ENCODE results near the gene CDCA8.

The CDCA8 gene

GRCh38 chr1:37723072-37723389 lies 30.7 kb downstream of the CDCA8 start:
- Histone ChIP-seq H3K9me2 (replicated peaks; ENCODE audit: insufficient read depth, low read length) (no peaks in the 10 kb centered on the region), H3K79me2 (ENCODE audit: insufficient read depth, low read length) (no peaks in the 10 kb centered on the region), H3K36me3 (ENCODE audit: low read length) (no peaks in the 10 kb centered on the region), H4K20me1 (ENCODE audit: low read depth, low read length) (no peaks in the 10 kb centered on the region), H3K27me3 (ENCODE audit: low read length) (no peaks in the 10 kb centered on the region), H3K27ac (ENCODE audit: low read depth, low read length) (no peak overlapping the region), H3K4me3 (ENCODE audit: insufficient read depth, low read length, poor library complexity, severe bottlenecking) (no peak overlapping the region), H3K4me2 (ENCODE audit: low read depth, low read length, poor library complexity, severe bottlenecking) (no peak overlapping the region), H3K9me3 (ENCODE audit: insufficient read depth, low read length) (no peaks in the 10 kb centered on the region), H3F3A (ENCODE audit: insufficient read depth) (no peaks in the 10 kb centered on the region), H3K9ac (ENCODE audit: low read length) (no peak overlapping the region), H2AFZ (ENCODE audit: low read depth, low read length, severe bottlenecking) (no peak overlapping the region)
- TF ChIP-seq EZH2phosphoT487 (conservative IDR thresholded peaks at IDR 0.05; ENCODE audit: low read length), result no peak
- TF ChIP-seq, protein P1, sequence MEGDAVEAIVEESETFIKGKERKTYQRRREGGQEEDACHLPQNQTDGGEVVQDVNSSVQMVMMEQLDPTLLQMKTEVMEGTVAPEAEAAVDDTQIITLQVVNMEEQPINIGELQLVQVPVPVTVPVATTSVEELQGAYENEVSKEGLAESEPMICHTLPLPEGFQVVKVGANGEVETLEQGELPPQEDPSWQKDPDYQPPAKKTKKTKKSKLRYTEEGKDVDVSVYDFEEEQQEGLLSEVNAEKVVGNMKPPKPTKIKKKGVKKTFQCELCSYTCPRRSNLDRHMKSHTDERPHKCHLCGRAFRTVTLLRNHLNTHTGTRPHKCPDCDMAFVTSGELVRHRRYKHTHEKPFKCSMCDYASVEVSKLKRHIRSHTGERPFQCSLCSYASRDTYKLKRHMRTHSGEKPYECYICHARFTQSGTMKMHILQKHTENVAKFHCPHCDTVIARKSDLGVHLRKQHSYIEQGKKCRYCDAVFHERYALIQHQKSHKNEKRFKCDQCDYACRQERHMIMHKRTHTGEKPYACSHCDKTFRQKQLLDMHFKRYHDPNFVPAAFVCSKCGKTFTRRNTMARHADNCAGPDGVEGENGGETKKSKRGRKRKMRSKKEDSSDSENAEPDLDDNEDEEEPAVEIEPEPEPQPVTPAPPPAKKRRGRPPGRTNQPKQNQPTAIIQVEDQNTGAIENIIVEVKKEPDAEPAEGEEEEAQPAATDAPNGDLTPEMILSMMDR (IDR thresholded peaks at IDR 0.05; ENCODE audit: insufficient read depth, low read length, poor library complexity, severe bottlenecking), result no peak

- no peaks in the 10 kb centered on the region for H4K20me1 ChIP-seq (ENCODE audit: low read depth, low read length)
- no peak overlapping the region for H3K4me2 ChIP-seq (ENCODE audit: low read depth, low read length, poor library complexity, severe bottlenecking)
- H3K36me3 ChIP-seq (ENCODE audit: low read length), result no peaks in the 10 kb centered on the region
- no peak overlapping the region for H3K9ac ChIP-seq (ENCODE audit: low read length)
- H3K27ac ChIP-seq (ENCODE audit: low read depth, low read length), result no peak overlapping the region
- no peaks in the 10 kb centered on the region for H3K9me2 ChIP-seq (replicated peaks; ENCODE audit: insufficient read depth, low read length)
- no peak overlapping the region for H2AFZ ChIP-seq (ENCODE audit: low read depth, low read length, severe bottlenecking)
- no peak overlapping the region for H3K4me3 ChIP-seq (ENCODE audit: insufficient read depth, low read length, poor library complexity, severe bottlenecking)
- no peaks in the 10 kb centered on the region for H3K79me2 ChIP-seq (ENCODE audit: insufficient read depth, low read length)
- no peaks in the 10 kb centered on the region for H3K9me3 ChIP-seq (ENCODE audit: insufficient read depth, low read length)
- no peaks in the 10 kb centered on the region for H3K27me3 ChIP-seq (ENCODE audit: low read length)
- H3F3A ChIP-seq (ENCODE audit: insufficient read depth), result no peaks in the 10 kb centered on the region
- TF ChIP-seq EZH2phosphoT487 (conservative IDR thresholded peaks at IDR 0.05; ENCODE audit: low read length), result no peak
- TF ChIP-seq, protein P1 (IDR thresholded peaks at IDR 0.05; ENCODE audit: insufficient read depth, low read length, poor library complexity, severe bottlenecking), result no peak
Measured at GRCh38 chr1:37723390-37724078, 31.2 kb downstream of the CDCA8 start.

- Histone ChIP-seq H3K4me2 (ENCODE audit: low read depth, low read length, poor library complexity, severe bottlenecking) (no peak overlapping the region), H3K9me2 (replicated peaks; ENCODE audit: insufficient read depth, low read length) (no peaks in the 10 kb centered on the region), H3K27me3 (ENCODE audit: low read length) (no peaks in the 10 kb centered on the region)
Measured at GRCh38 chr1:37724575-37724974, 32.3 kb downstream of the CDCA8 start.

More at GRCh38 chr1:37724575-37724974, 32.3 kb downstream of the CDCA8 start:
- H3K27ac ChIP-seq (ENCODE audit: low read depth, low read length), result no peak overlapping the region
- H3K79me2 ChIP-seq (ENCODE audit: insufficient read depth, low read length), result no peaks in the 10 kb centered on the region
- H3K36me3 ChIP-seq (ENCODE audit: low read length), result no peaks in the 10 kb centered on the region
- H2AFZ ChIP-seq (ENCODE audit: low read depth, low read length, severe bottlenecking), result no peak overlapping the region
- H3K9me3 ChIP-seq (ENCODE audit: insufficient read depth, low read length), result no peaks in the 10 kb centered on the region
- H3K4me3 ChIP-seq (ENCODE audit: insufficient read depth, low read length, poor library complexity, severe bottlenecking), result no peak overlapping the region
- no peaks in the 10 kb centered on the region for H4K20me1 ChIP-seq (ENCODE audit: low read depth, low read length)
- TF ChIP-seq, protein P1 (IDR thresholded peaks at IDR 0.05; ENCODE audit: insufficient read depth, low read length, poor library complexity, severe bottlenecking), result no peak
- TF ChIP-seq EZH2phosphoT487 (conservative IDR thresholded peaks at IDR 0.05; ENCODE audit: low read length), result no peak
- no peaks in the 10 kb centered on the region for H3F3A ChIP-seq (ENCODE audit: insufficient read depth)
- H3K9ac ChIP-seq (ENCODE audit: low read length), result no peak overlapping the region
